NAMALWA (cell line): Measurements from ENCODE around the gene C2orf69.
A peak's percentile ranks its signal among the peaks of the same experiment; 100 is the strongest.

Source experiments
- DNase-seq: peaks from one replicate; pipeline ENCODE4 v3.0.0-alpha.2; 2015; ENCODE audit warnings: low spot score

The C2orf69 gene

DNA sequence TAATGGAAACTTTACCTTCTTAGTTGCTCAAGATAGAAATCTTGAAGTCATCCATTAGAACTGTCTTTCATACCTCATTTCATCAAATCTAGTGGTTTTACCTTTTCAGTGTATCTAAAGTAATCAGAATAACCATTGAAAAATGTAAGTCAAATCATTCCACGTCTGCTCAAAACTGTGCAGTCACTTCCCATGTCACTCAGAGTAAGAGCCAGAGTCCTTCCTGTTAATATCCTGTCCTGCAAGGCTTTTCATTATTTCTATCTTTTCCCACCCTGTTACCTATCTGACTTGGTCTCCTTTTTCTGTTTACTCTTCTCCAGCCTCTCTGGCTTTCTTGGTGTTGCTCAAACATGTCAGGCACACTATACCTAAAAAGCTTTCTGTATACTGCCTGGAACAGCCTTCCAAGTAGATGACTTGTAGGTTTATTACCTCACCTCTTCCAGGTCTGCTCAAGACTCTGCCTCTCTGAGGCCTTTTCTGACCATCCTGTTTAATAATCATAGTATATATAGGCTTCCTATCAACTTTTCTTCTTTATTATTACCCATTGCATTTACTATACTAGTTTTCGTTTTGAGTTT lies 3.4 kb downstream of the C2orf69 start:
- DNase-seq = no peak

DNA sequence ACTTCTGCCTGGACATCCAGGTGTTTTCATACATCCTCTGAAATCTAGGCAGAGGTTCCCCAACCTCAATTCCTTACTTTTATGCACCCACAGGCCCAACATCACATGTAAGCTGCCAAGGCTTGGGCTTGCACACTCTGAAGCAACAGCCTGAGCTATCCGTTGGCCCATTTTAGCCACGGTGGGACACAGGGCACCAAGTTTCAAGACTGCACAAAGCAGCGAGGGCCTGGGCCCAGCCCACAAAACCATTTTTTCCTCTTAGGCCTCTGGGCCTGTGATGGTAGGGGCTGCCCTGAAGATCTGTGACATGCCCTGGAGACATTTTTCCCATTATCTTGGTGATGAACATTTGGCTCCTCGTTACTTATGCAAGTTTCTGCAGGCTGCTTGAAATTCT lies 5.9 kb downstream of the C2orf69 start:
- DNase-seq = no peak

DNA sequence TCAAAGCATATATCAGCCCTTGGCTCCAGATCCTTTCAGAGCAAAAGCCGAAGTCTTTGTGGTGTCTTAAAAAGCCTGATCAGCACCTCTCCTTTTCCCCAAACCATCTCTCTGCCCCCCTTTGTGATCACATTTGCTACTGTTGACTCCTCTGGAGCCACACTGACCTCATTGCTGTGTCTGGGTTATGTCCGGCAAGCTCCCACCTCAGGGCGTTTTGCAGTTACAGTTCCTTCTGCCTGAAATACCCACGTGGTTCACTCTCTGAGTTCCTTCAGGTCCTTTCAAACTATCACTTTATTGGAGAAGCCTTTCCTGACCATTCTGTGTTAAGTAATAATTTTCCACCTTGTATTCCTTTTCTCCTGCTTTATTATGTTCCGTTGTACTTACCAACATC lies 11.8 kb downstream of the C2orf69 start:
- no peak for DNase-seq

DNA sequence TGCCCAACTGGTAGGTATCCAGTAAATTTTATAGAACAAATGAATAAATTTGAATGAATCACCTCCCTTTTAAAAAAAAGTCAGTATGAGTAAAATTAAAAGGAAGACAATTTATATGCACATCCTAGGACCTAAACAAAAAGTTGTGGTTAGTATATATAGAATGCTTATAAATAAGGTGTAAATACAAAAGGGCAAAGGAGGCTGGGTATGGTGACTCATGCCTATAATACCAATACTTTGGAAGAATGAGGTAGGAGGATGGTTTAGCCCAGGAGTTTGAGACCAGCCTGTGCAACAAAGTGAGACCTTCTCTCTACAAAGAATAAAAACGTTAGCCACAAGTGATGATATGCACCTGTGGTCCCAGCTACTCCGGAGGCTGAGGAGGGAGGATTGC lies 12.8 kb downstream of the C2orf69 start:
- DNase-seq = no peak

DNA sequence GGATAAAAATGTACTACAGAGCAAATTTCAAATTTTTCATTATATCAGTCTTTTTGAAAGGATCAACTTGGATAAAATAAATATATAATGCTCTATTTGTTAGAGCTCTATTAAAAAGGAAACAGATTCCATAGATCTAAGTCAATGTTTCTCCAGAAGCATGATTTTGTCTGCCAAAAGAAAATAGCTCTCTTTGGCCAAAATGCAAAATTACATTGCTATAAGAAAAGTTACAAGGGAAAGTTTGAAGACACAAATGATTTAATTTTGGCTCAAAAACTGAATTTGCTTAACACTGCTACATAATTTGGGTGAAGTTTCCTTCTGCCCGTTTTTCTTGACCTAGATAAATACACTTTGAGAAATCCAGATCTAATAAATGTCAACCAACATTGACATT lies 15.7 kb downstream of the C2orf69 start:
- DNase-seq = no peak

DNA sequence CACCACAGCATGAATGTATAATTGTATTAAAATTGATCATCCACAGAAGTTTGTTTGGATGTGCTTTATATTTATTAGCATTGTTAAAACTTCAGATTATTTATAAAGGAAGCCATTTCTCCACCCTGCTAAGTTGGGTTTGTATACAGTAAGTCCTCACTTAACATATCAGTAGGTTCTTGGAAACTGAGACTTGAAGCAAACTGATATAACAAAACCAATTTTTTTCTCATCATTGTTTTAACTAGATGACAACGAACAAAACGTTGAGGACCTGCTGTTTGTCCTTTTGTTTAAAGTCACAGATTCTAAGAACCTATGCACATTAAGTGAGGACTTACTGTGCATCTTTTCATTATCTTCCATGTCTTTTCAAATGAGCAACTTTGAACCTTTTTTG lies 17.1 kb downstream of the C2orf69 start:
- DNase-seq = no peak

DNA sequence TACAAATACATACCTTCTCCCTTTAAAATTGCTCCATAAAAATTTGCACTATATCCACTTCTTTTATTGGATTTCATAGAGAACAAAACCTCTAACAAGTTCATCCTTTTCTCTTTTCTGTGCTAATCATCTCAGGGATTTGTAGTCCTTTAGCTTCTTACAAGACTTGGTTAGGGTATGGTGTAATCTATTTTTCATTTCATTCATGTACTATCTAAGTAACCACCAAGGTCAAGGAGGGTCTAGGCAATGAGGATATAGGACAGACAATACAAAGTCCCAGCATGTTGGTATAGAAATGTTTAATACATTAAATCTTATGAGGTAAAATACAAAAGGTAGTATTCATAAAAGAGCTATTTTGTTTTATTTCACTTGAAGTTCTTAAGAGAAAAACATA lies 17.5 kb downstream of the C2orf69 start:
- no peak for DNase-seq

DNA sequence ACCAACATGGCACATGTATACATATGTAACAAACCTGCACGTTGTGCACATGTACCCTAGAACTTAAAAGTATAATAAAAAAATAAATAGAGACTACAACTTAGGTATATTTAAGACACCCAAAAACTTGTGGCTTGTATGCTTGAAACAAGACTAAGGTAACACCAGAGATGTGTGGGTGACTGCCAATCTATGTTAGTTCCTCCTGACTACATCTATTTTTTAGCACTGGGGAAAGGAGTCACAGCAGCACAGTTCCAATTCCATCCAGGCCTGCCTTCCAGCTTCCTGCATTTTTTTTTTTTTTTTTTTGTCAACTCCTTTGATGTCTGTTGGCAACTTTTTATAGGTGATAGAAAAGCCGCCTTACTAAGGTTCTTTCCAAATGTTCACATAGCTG lies 18.2 kb downstream of the C2orf69 start:
- DNase-seq = no peak

DNA sequence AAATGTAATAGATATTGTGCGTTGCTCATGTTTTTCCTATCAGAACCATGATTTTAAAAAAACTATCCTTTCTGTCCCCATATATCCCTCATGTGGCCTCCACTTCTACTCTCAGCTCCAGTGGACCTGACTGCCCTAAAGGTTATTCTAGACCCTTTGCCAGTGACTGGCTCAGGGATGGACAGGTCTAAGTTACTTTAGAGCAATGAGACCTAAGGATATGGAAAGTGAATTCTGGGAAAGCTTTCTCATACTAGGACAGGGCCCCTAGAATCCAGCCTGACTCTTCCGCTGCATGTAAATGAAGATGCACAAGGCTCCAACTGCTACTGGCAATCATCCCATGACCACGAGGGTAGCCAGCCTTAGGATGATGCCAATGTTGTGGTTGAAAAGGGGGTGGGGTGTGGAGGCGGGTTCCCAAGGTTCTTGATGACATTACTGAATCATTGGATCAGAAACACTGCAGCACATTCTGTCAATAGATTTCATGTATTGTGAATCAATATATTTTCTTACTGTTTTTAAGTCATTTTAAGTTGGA lies 21.3 kb downstream of the C2orf69 start:
- no peak for DNase-seq

DNA sequence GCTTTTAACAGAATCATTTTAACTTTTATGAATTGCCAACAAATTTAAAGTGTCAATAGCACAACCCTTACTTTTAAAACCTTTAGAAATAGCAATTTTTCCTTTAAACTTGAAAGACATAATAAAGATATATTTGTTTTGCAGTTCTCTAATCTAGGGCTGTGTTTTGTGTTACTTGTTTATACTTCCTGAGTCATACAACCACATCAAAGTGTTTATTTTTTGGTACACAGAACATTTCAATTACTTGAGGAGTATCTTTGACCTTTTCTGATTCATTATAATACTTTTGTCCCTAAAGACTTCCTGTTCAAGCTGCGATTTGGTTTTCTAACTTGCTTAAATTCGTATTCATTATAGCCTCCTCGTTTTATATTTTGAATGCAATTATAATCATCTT lies 22.4 kb downstream of the C2orf69 start:
- DNase-seq = no peak

DNA sequence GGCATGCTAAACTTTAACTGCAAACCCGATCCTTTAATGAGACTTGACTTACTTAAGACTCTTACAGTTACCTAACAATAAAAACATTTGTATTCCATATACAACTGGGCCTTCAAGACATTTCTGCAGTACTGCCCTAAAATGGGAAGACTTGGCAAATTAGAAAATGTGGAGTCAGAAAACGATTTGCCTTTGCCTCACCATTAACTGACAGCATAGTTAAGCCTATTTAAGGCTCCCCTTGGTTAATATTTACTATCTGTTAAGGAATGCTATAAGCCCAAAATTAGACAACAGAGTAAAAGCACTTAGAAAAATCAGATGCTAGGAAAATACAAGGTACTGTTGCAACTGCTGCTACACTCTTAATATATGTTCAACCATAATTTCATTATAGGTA lies 25.5 kb downstream of the C2orf69 start:
- no peak for DNase-seq

DNA sequence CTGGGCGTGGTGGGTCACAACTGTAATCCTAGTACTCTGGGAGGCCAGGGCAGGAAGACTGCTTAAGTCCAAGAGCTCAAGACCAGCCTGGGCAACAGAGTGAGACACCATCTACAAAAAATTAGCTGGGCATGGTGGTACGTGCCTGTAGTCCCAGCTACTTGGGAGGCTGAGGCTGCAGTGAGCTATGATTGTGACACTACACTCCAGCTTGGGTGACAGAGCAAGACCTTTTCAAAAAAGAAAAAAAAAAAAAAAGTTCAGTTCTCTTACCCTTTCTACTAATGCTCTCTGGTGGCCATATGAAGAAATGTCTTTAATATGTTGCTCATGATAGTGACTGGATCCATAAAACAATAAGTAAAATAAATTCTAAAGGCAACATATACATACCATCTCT lies 29.3 kb downstream of the C2orf69 start:
- DNase-seq = peak; percentile 62

DNA sequence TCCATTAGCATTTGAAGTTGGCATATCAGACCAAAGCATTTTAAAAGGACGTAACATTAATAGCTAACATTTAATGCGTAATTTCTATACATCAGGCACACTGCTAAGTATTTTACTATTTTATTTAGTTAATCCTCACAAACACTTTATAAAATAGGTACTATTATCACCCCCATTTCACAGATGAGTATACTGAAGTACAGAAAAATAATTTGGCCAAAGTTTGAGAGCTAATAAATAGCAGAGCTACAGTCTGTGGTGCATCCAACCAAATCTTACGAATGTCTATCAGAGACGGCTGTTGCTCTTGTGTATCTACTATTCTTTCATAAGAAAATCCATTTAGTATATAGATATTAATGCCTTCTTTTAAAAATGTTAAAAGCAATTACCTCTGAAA lies 32.3 kb downstream of the C2orf69 start:
- no peak for DNase-seq

DNA sequence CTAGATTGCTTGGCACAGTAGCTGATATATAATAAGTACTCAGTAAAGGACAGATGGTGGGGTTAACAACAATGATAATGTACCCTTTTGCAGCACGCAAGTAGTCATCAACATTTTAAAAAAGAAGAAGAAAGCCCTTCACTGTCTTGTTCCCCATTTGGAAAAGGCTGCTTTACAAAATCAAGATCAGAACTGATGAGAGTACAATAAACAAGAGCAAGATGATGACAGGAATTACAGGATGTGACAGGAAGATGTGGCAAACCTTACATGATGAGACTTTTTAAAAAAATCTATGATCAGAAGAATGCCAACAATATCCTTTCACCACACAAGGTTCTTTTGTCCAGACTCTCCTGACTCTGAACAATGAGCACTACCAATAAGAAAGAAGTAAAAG lies 35.1 kb downstream of the C2orf69 start:
- no peak for DNase-seq

DNA sequence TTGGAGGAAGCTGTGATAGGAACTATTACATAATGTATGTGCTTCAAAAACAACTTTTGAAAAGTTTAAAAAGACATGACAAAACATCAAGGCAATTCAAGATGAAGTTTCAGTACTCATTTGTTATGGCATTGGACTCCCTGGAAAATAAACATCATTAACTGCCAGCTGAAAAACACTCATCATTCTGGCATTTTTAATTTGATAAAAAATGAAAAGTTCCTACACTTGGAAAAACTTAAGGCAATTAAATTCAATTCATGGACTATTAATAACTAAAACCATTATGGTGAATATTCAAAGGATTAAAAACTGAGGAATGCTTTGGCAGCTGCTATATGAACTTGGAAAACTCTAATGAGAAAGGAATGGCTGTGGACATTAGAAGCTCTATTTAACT lies 35.7 kb downstream of the C2orf69 start:
- no peak for DNase-seq

DNA sequence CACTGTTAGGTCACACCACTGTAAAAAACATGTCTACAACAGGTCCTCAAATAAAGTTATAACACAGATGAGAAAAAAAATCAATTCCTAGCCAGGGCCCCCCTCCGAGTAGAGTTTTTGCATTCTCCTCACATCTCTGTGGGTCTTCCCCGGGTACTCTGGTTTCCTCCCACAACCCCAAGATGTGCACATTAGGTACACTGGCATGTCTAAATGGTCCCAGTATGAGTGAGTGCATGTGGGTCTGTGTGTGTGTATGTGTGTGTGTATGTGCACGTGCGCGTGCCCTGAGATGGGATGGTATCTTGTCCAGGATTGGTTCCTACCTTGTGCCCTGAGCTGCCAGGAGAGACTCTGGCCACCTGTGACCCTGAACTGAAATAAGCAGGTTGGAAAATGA lies 39.3 kb downstream of the C2orf69 start:
- no peak for DNase-seq

DNA sequence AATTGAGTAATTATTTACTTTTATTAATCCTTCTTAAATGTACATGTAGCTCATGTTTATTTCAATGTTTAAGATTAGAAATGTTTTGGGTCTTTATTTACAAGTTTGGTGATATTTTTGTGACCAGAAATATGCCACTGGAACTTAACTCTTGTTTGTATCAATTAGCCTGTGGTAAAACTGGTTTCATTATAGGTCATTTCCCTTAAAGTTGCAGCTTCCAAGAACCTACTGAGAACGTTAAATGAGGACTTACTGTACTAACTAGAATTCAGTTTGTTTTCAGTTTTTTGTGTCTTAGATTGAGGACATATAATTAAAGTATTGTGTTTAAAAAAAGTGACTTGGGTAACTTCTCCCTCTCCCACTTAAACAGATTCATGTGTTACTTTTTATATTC lies 39.9 kb downstream of the C2orf69 start:
- DNase-seq = no peak

DNA sequence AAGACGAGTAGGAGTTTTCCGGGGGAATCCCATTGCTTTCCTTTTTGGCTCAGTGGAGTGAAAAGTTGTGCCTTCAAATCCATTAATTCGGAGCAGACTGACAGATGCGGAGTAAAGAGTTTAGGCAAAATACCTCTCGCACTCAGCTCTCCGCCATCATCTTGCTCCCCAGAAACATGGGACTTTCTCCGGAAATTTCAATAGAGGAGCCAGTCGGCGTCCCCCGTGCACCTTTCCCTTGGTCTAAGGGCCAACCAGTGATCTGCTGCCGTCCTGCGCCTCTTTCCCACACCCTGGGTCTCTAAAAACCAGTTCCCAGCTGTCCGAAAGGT lies 43.9 kb downstream of the C2orf69 start:
- no peak for DNase-seq

DNA sequence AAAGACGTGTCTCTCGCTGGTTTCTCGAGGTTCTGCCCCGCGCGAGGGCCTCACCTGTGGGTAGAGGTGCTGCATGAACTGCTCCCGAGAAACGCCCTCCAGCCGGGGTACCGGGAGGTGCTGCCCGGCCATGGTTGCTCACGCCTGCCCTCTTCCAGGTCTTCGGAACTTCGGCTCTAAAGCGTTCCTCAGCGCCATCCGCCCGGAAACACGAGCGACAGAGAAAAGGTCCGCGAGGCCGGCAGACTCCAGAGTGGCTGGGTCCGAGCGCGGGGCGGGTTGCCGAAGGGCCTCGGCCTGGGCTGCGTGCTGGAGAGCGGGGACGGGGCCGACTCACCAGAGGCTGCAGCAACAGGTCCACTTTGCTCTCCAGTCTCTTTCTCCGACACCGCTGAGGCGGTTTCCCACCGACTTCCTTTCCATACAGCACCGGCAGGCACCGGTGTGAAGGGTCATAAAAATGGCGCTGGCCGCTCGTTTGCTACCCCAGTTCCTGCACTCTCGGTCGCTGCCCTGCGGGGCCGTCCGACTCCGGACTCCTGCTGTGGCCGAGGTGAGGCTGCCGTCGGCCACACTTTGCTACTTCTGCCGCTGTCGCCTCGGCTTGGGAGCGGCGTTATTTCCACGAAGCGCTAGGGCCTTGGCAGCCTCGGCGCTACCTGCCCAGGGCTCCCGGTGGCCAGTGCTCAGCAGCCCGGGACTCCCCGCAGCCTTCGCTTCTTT lies 44.4 kb downstream of the C2orf69 start, which contains the start of the genes MAIP1 and TYW5:
MAIP1 (plus strand) TSS at position 244 of the 723 bp plus-strand sequence; CDS start at position 461, 217 bp downstream.
TYW5 (minus strand) TSS at position 153 of the 723 bp plus-strand sequence; CDS start at position 132, 21 bp downstream.
- peak; percentile 80 for DNase-seq

DNA sequence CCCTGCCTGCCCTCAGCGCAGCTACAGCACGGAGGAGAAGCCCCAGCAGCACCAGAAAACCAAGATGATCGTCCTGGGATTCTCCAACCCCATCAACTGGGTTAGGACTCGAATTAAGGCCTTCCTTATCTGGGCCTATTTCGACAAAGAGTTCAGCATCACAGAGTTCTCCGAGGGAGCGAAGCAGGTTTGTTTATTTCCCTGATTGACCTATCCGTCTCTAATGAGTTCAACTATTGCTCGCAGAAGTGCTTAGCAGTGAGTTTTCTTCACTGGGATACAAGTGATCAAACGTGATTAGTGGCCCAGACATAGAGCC lies 44.9 kb downstream of the C2orf69 start:
- DNase-seq = no peak

DNA sequence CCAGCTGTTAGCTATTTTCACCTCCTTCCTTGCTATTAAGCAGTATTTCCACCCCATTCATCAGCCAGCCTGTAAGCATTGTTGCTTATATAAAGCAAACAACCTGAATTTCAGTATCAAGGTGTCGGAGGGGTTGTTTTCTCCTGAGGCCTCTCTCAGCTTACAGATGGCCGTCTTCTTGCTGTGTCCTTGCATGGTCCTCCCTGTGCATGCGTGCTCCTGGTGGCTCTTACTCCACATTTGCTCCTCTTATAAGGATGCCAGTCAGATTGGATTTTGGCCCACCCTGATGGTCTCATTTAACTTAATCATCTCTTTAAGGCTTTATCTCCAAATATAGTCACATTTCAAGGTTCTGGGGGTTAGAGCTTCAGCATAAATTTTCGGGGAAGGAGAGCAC lies 46.9 kb downstream of the C2orf69 start:
- no peak for DNase-seq

DNA sequence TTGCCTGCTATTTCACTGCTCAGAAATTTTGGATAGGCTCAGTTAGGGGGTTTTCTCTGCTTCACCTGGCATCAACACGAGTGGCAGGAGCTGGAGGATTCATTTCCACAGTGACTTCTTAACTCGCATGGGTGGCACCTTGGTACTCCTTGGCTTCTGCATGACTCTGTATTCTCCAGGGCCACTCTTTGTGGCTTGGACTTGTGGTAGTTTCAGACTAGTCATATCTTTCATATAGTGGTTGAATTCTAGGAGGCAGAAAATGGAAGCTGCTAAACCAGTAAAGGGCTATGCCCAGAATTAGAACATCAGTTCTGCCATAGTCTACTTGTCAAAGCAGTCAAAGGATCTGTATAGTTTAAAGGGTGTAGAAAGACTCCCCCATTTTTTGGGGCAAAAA lies 51.1 kb downstream of the C2orf69 start:
- DNase-seq = no peak

DNA sequence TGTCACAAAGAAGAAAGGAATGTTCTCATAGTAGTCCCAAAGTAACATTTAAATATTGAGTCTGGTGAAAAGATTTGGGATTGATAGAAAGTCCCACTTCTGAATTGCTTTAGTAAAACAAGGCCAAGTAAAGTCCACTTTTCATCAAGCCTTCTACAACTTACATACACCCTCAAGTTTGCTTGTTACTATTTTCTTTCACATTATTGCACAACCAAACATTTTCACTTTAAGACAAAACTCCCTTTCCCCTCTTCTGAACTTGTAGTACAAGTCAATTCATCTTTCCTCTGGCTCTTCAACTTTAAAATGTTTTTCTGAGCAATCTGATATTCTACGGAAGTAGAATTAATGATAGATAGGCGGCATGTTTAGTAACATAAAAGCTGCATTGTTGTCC lies 55.3 kb downstream of the C2orf69 start:
- DNase-seq = no peak

DNA sequence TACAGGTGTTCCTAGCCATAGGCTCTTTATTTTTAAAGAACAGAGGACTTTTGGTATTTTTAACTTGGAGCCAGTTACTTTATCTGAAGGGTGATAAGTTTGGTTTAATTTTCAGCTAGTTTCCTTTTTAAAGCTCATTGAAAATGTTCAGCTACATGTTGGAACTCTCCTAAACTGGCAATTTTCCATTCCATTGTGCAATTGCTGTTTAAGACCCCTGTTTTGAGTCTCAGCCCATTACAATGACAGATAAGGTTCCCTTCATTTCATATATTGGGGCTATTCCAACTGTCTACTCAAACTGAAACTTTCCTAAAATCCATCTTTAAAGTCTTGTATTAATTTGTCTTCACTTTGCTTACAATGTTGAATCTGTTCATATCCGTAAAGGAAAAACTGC lies 55.9 kb downstream of the C2orf69 start:
- no peak for DNase-seq
